ENCODE measurements around the gene CCDC97. TPM values are rescaled to one million over a fixed set of nuclear protein-coding genes. Genes with fewer than 3 reads are reported as not detected.
A peak's percentile ranks its signal among the peaks of the same experiment; 100 is the strongest.

CCDC97 gene
- total RNA-seq, 2 experiments from 2014 or later, result 15.0 to 36.6 TPM

- Histone ChIP-seq H3K79me2 (ENCODE audit: insufficient read depth, low read depth, low read length) (no peaks in the 10 kb centered on the region), H3K9me3 (ENCODE audit: low read length) (no peaks in the 10 kb centered on the region), H3K4me2 (ENCODE audit: low read length) (peak overlapping the region; percentile 88), H3K36me3 (ENCODE audit: insufficient read depth, low read length) (peaks cover 55% of the 10 kb centered on the region), H2AFZ (ENCODE audit: low read length) (no peak overlapping the region; the same call in 1 of the 2 replicates), H3K9me2 (ENCODE audit: insufficient read depth, low read length) (no peaks in the 10 kb centered on the region), H3K27ac (ENCODE audit: low read depth, low read length, poor library complexity, severe bottlenecking) (peak overlapping the region; percentile 79), H3K4me3 (ENCODE audit: low read depth, low read length, poor library complexity, severe bottlenecking) (peak overlapping the region; percentile 61), H4K20me1 (ENCODE audit: insufficient read depth, low read length) (no peaks in the 10 kb centered on the region), H3K4me1 (ENCODE audit: insufficient read depth, low read length, poor library complexity, severe bottlenecking) (peaks cover 53% of the 10 kb centered on the region)
- peak; percentile 80 for DNase-seq (ENCODE audit: low spot score)
- intact Hi-C loops (cut with micrococcal nuclease; ENCODE audit: unreplicated experiment), result loop anchor here (1.0 to 2.0 kb wide), 3 partner anchors 17 to 63 kb away; partner anchors contain the start of genes CCDC97 and HNRNPUL1
- TF ChIP-seq EZH2phosphoT487 (IDR thresholded peaks at IDR 0.05; ENCODE audit: borderline replicate concordance, low read depth, low read length) (no peak), CTCF (conservative IDR thresholded peaks at IDR 0.05; ENCODE audit: low read length) (no peak)
- POLR2A ChIA-PET, result interaction anchor here (1.1 to 1.2 kb wide), 3 partner anchors 25 to 111 kb away, joined by 3 to 4 read pairs (median 4); no protein-coding TSS in a partner anchor
- CTCF ChIA-PET (ENCODE audit: unreplicated experiment), result interaction anchor here (0.7 kb wide), 1 partner anchor 25 kb away, joined by 4 read pairs; no protein-coding TSS in a partner anchor
- BruUV-seq (replicated peaks), result no TSS peak
These were observed 17.7 kb downstream of the CCDC97 start for GRCh38 chr19:41327576-41328156.

- no TSS peak for BruUV-seq (replicated peaks)
- Histone ChIP-seq H3K4me2 (ENCODE audit: low read length) (peak overlapping the region; percentile 88), H3K9me2 (ENCODE audit: insufficient read depth, low read length) (no peaks in the 10 kb centered on the region), H4K20me1 (ENCODE audit: insufficient read depth, low read length) (no peaks in the 10 kb centered on the region), H3K27ac (ENCODE audit: low read depth, low read length, poor library complexity, severe bottlenecking) (peak overlapping the region; percentile 79), H3K4me1 (ENCODE audit: insufficient read depth, low read length, poor library complexity, severe bottlenecking) (peaks cover 53% of the 10 kb centered on the region), H3K4me3 (ENCODE audit: low read depth, low read length, poor library complexity, severe bottlenecking) (peak overlapping the region; percentile 61), H2AFZ (ENCODE audit: low read length) (no peak overlapping the region; the same call in 1 of the 2 replicates), H3K79me2 (ENCODE audit: insufficient read depth, low read depth, low read length) (no peaks in the 10 kb centered on the region), H3K9me3 (ENCODE audit: low read length) (no peaks in the 10 kb centered on the region), H3K36me3 (ENCODE audit: insufficient read depth, low read length) (peaks cover 57% of the 10 kb centered on the region)
- CTCF ChIA-PET (ENCODE audit: unreplicated experiment), result interaction anchor here (0.6 kb wide), 1 partner anchor 60 kb away, joined by 5 read pairs; no protein-coding TSS in a partner anchor
- DNase-seq (ENCODE audit: low spot score), result no peak
- TF ChIP-seq EZH2phosphoT487 (IDR thresholded peaks at IDR 0.05; ENCODE audit: borderline replicate concordance, low read depth, low read length) (no peak), CTCF (conservative IDR thresholded peaks at IDR 0.05; ENCODE audit: low read length) (no peak)
- POLR2A ChIA-PET, result interaction anchor here (1.1 kb wide), 1 partner anchor 111 kb away, joined by 3 read pairs; no protein-coding TSS in a partner anchor
- intact Hi-C loops (cut with micrococcal nuclease; ENCODE audit: unreplicated experiment), result no loop called here
These were observed 18.3 kb downstream of the CCDC97 start for GRCh38 chr19:41328157-41328841.
